Aorta (tissue), 5 donors: Measurements from ENCODE around the gene MRPS22. TPM values are rescaled to one million over a fixed set of nuclear protein-coding genes. Genes with fewer than 3 reads are reported as not detected.
"Not testable (repeated sequence)": the region's sequence is repeated elsewhere in the genome, so short reads cannot be mapped to it uniquely, and the experiment has no call there.

ENCODE experiments used
- ATAC-seq: fragments of 200-7000 bp; cut with Tn5 transposase; one replicate; pipeline ENCODE4 v1.9.1; 2022; ENCODE audit warnings: moderate library complexity; ENCODE audit not compliant: low FRiP score
- DNase-seq, 2 donors: peaks; one replicate each; pipeline ENCODE4 v3.0.0-alpha.2; 2020
- H3K27ac ChIP-seq, 2 donors: one replicate each; pipeline ENCODE4 v1.5.1; 2013; ENCODE audit warnings: low read length in 2 of 2, mild to moderate bottlenecking in 2 of 2, moderate library complexity in 2 of 2, control low read depth in 1 of 2, inconsistent platforms in 1 of 2, low read depth in 1 of 2
- H3K27me3 ChIP-seq, 2 donors: one replicate each; pipeline ENCODE4 v1.6.1; 2013; ENCODE audit warnings: control low read depth in 1 of 2, low read length in 1 of 2, mild to moderate bottlenecking in 1 of 2, moderate library complexity in 1 of 2; ENCODE audit not compliant: insufficient read depth in 2 of 2, control insufficient read depth in 1 of 2
- H3K36me3 ChIP-seq, 2 donors: one replicate each; pipeline ENCODE4 v1.6.1; 2013; ENCODE audit warnings: control low read depth in 1 of 2, low read length in 1 of 2, mild to moderate bottlenecking in 1 of 2; ENCODE audit not compliant: insufficient read depth in 2 of 2, control insufficient read depth in 1 of 2
- H3K4me1 ChIP-seq, 2 donors: one replicate each; pipeline ENCODE4 v1.6.1; 2013; ENCODE audit warnings: low read length in 2 of 2, control low read depth in 1 of 2, mild to moderate bottlenecking in 1 of 2, moderate library complexity in 1 of 2; ENCODE audit not compliant: insufficient read depth in 2 of 2, control insufficient read depth in 1 of 2
- H3K4me3 ChIP-seq, 2 donors: one replicate each; pipeline ENCODE4 v1.5.1; 2013; ENCODE audit warnings: low read length in 2 of 2, control low read depth in 1 of 2, mild to moderate bottlenecking in 1 of 2
- H3K9me3 ChIP-seq: one replicate; pipeline ENCODE4 v1.6.1; 2013; ENCODE audit warnings: mild to moderate bottlenecking, low read length; ENCODE audit not compliant: control insufficient read depth
- WGBS, 2 donors: extraction: QIAGEN DNeasy Blood & Tissue Kit; methylation state at CpG; one replicate each; pipeline ENCODE4 v1.1.7; 2013; 5-methylcytosine and 5-hydroxymethylcytosine counted together
- intact Hi-C, 2 donors: fragments of 100-400 bp; cut with DNase I; formaldehyde crosslinking; loops; one replicate each; pipeline versions ENCODE4 v1.14.2 to v1.15.0; 2022
- polyA plus RNA-seq, 2 donors: library from polyadenylated mRNA; stranded (reverse); fragments of 200-250 nt; gene quantifications; one replicate each; pipeline ENCODE4 v1.2.3, GENCODE V29; 2013
- total RNA-seq, 2 donors: library from RNA; stranded (reverse); fragmentation: NEBNext Ultra II Directional; extraction: Animal tissue kit (Norgen Biotek cat#: 25700); gene quantifications; one replicate each; pipeline ENCODE4 v1.2.1, GENCODE V29; 2021
- donor health status: healthy with polysubstance abuse.
- donor health status: Bipolar disorder and iron deficiency.
- donor health status: DM: no; HTN: no; CAD: no.
- donor health status: DM: no; HTN: no; CAD: no.
- donor health status: DM: yes; HTN: yes; CAD: no.

The MRPS22 gene
- total and polyA plus RNA-seq, 4 donors = 25.4 to 34.3 (median 31.1) TPM

- DNase-seq (no peak), ATAC-seq (no peak)
- Histone ChIP-seq H3K9me3 (no peaks in the 10 kb centered on the region), H3K27me3 (no peaks in the 10 kb centered on the region), H3K36me3 (no peaks in the 10 kb centered on the region), H3K4me3 (no peak overlapping the region), H3K27ac (no peak overlapping the region), H3K4me1 (no peaks in the 10 kb centered on the region)
- intact Hi-C loops = no loop called here
- WGBS, 2 donors = 83 to 86% methylated on average over 5 of the region's 5 CpGs
Observed at GRCh38 chr3:139326131-139326530, 17.7 kb upstream of the MRPS22 start.

- ATAC-seq = no peak
- H3K9me3 ChIP-seq = no peaks in the 10 kb centered on the region
- no peaks in the 10 kb centered on the region for H3K36me3 ChIP-seq
- 78% methylated on average over 4 of the region's 4 CpGs for WGBS, 2 donors
- DNase-seq = no peak
- intact Hi-C loops = no loop called here
- H3K4me1 ChIP-seq = no peaks in the 10 kb centered on the region
- H3K27ac ChIP-seq = no peak overlapping the region
- H3K4me3 ChIP-seq = no peak overlapping the region
- H3K27me3 ChIP-seq = no peaks in the 10 kb centered on the region
Observed at GRCh38 chr3:139326707-139327106, 17.1 kb upstream of the MRPS22 start.

- Histone ChIP-seq H3K4me1 (no peaks in the 10 kb centered on the region), H3K36me3 (no peaks in the 10 kb centered on the region), H3K4me3 (no peak overlapping the region), H3K27ac (no peak overlapping the region), H3K9me3 (no peaks in the 10 kb centered on the region), H3K27me3 (no peaks in the 10 kb centered on the region)
- DNase-seq (no peak), ATAC-seq (no peak)
- 74 to 88% methylated on average over 5 of the region's 5 CpGs for WGBS, 2 donors
- intact Hi-C loops = no loop called here
Observed at GRCh38 chr3:139327231-139327630, 16.6 kb upstream of the MRPS22 start.

- Histone ChIP-seq H3K4me3 (no peak overlapping the region), H3K27ac (no peak overlapping the region), H3K9me3 (no peaks in the 10 kb centered on the region), H3K36me3 (no peaks in the 10 kb centered on the region), H3K4me1 (no peaks in the 10 kb centered on the region), H3K27me3 (no peaks in the 10 kb centered on the region)
- ATAC-seq (no peak), DNase-seq (no peak)
- WGBS, 2 donors = 85 to 86% methylated on average over 8 of the region's 8 CpGs
- intact Hi-C loops = loop anchor here (2.0 kb wide), 3 partner anchors 215 to 393 kb away; no protein-coding TSS in a partner anchor
Observed at GRCh38 chr3:139327861-139328260, 16.0 kb upstream of the MRPS22 start.

- ATAC-seq (no peak), DNase-seq (no peak)
- no peaks in the 10 kb centered on the region for H3K4me1 ChIP-seq
- intact Hi-C loops = loop anchor here (2.0 kb wide), 3 partner anchors 216 to 394 kb away; no protein-coding TSS in a partner anchor
- H3K4me3 ChIP-seq = no peak overlapping the region
- 93 to 96% methylated on average over 4 of the region's 4 CpGs for WGBS, 2 donors
- no peaks in the 10 kb centered on the region for H3K36me3 ChIP-seq
- H3K9me3 ChIP-seq = no peaks in the 10 kb centered on the region
- no peak overlapping the region for H3K27ac ChIP-seq
- H3K27me3 ChIP-seq = no peaks in the 10 kb centered on the region
Observed at GRCh38 chr3:139328356-139328755, 15.5 kb upstream of the MRPS22 start.

- no peaks in the 10 kb centered on the region for H3K27me3 ChIP-seq
- DNase-seq = peak; percentile 90 to 96
- no peak overlapping the region for H3K4me3 ChIP-seq
- no peaks in the 10 kb centered on the region for H3K36me3 ChIP-seq
- ATAC-seq = peak; percentile 91
- H3K9me3 ChIP-seq = no peaks in the 10 kb centered on the region
- no peak overlapping the region for H3K27ac ChIP-seq
- H3K4me1 ChIP-seq = no peaks in the 10 kb centered on the region
- intact Hi-C loops = loop anchor here (2.0 kb wide), 3 partner anchors 217 to 395 kb away; no protein-coding TSS in a partner anchor
- 10 to 11% methylated on average over 25 of the region's 25 CpGs for WGBS, 2 donors
Observed at GRCh38 chr3:139329364-139329850, 14.4 kb upstream of the MRPS22 start.

GRCh38 chr3:139332092-139332491, 11.7 kb upstream of the MRPS22 start:
- Histone ChIP-seq H3K27me3 (no peaks in the 10 kb centered on the region), H3K4me3 (no peak overlapping the region), H3K36me3 (no peaks in the 10 kb centered on the region), H3K9me3 (no peaks in the 10 kb centered on the region), H3K4me1 (no peaks in the 10 kb centered on the region), H3K27ac (no peak overlapping the region)
- DNase-seq (no peak), ATAC-seq (no peak)
- intact Hi-C loops = no loop called here
- WGBS, 2 donors = 56 to 73% methylated on average over 2 of the region's 2 CpGs

GRCh38 chr3:139334675-139335074, 9.1 kb upstream of the MRPS22 start:
- H3K27me3 ChIP-seq, intact Hi-C loops, H3K27ac ChIP-seq, H3K4me3 ChIP-seq, H3K9me3 ChIP-seq, H3K36me3 ChIP-seq, ATAC-seq, DNase-seq, H3K4me1 ChIP-seq: not testable (repeated sequence)
- WGBS, 2 donors = 59 to 75% methylated on average over 1 of the region's 1 CpG

GRCh38 chr3:139338405-139338804, 5.4 kb upstream of the MRPS22 start:
- WGBS, 2 donors = 87 to 91% methylated on average over 4 of the region's 4 CpGs
- Histone ChIP-seq H3K9me3 (peaks cover 3% of the 10 kb centered on the region), H3K27ac (no peak overlapping the region), H3K4me1 (no peaks in the 10 kb centered on the region), H3K4me3 (no peak overlapping the region), H3K27me3 (no peaks in the 10 kb centered on the region), H3K36me3 (no peaks in the 10 kb centered on the region)
- DNase-seq (no peak), ATAC-seq (no peak)
- intact Hi-C loops = no loop called here
